ENCODE measurements around the gene TOR1AIP2. TPM values are rescaled to one million over a fixed set of nuclear protein-coding genes. Genes with fewer than 3 reads are reported as not detected.
"Not testable (repeated sequence)": the region's sequence is repeated elsewhere in the genome, so short reads cannot be mapped to it uniquely, and the experiment has no call there.

TOR1AIP2 gene
- total RNA-seq, 3 donors from 2014 or later = 64.6 to 80.6 (median 65.1) TPM

GRCh38 chr1:179808503-179808902 lies 69.1 kb downstream of the TOR1AIP2 start:
- H3K9me3 ChIP-seq = no peaks in the 10 kb centered on the region
- H3K27ac ChIP-seq = no peak overlapping the region
- intact Hi-C loops (cut with DNase I; ENCODE audit: low total_unique reads) = no loop called here
- H3K36me3 ChIP-seq = no peaks in the 10 kb centered on the region
- H3K4me1 ChIP-seq = no peaks in the 10 kb centered on the region
- H3K4me3 ChIP-seq = no peak overlapping the region
- no peak for DNase-seq (ENCODE audit: low spot score in 2 of 2)
- TF ChIP-seq POLR2A (IDR thresholded peaks at IDR 0.05) = no peak
- no peak for TF ChIP-seq CTCF (IDR thresholded peaks at IDR 0.05)
- TF ChIP-seq POLR2AphosphoS5 (IDR thresholded peaks at IDR 0.05) = no peak
- no peaks in the 10 kb centered on the region for H3K27me3 ChIP-seq

- intact Hi-C loops (cut with DNase I; ENCODE audit: low total_unique reads) = no loop called here
- no peaks in the 10 kb centered on the region for H3K9me3 ChIP-seq
- H3K4me3 ChIP-seq = no peak overlapping the region
- no peaks in the 10 kb centered on the region for H3K27me3 ChIP-seq
- TF ChIP-seq CTCF (IDR thresholded peaks at IDR 0.05) (no peak), POLR2AphosphoS5 (IDR thresholded peaks at IDR 0.05) (no peak), POLR2A (IDR thresholded peaks at IDR 0.05) (no peak)
- no peak overlapping the region for H3K27ac ChIP-seq
- no peaks in the 10 kb centered on the region for H3K36me3 ChIP-seq
- H3K4me1 ChIP-seq = no peaks in the 10 kb centered on the region
- no peak for DNase-seq (ENCODE audit: low spot score in 2 of 2)
These were observed 69.7 kb downstream of the TOR1AIP2 start for GRCh38 chr1:179807691-179808485.

- no peak overlapping the region for H3K27ac ChIP-seq
- no peaks in the 10 kb centered on the region for H3K9me3 ChIP-seq
- no peak for DNase-seq (ENCODE audit: low spot score in 2 of 2)
- H3K36me3 ChIP-seq = no peaks in the 10 kb centered on the region
- TF ChIP-seq POLR2AphosphoS5 (IDR thresholded peaks at IDR 0.05) = no peak
- TF ChIP-seq POLR2A (IDR thresholded peaks at IDR 0.05) = no peak
- no peak for TF ChIP-seq CTCF (IDR thresholded peaks at IDR 0.05)
- intact Hi-C loops (cut with DNase I; ENCODE audit: low total_unique reads) = no loop called here
- no peaks in the 10 kb centered on the region for H3K27me3 ChIP-seq
- no peaks in the 10 kb centered on the region for H3K4me1 ChIP-seq
- no peak overlapping the region for H3K4me3 ChIP-seq
These were observed 70.3 kb downstream of the TOR1AIP2 start for GRCh38 chr1:179807291-179807690.

- Histone ChIP-seq H3K27ac (no peak overlapping the region), H3K4me1 (no peaks in the 10 kb centered on the region), H3K4me3 (no peak overlapping the region), H3K36me3 (no peaks in the 10 kb centered on the region), H3K9me3 (no peaks in the 10 kb centered on the region), H3K27me3 (no peaks in the 10 kb centered on the region)
- DNase-seq (ENCODE audit: low spot score in 2 of 2) = no peak
- TF ChIP-seq POLR2A (IDR thresholded peaks at IDR 0.05) (no peak), POLR2AphosphoS5 (IDR thresholded peaks at IDR 0.05) (no peak), CTCF (IDR thresholded peaks at IDR 0.05) (no peak)
- intact Hi-C loops (cut with DNase I; ENCODE audit: low total_unique reads) = no loop called here
These were observed 71.3 kb downstream of the TOR1AIP2 start for GRCh38 chr1:179806333-179806732.

GRCh38 chr1:179805291-179806195 lies 72.1 kb downstream of the TOR1AIP2 start:
- no peak for DNase-seq (ENCODE audit: low spot score in 2 of 2)
- H3K27ac ChIP-seq = no peak overlapping the region
- no peak overlapping the region for H3K4me3 ChIP-seq
- no peaks in the 10 kb centered on the region for H3K36me3 ChIP-seq
- TF ChIP-seq POLR2AphosphoS5 (IDR thresholded peaks at IDR 0.05) (no peak), CTCF (IDR thresholded peaks at IDR 0.05) (no peak), POLR2A (IDR thresholded peaks at IDR 0.05) (no peak)
- no peaks in the 10 kb centered on the region for H3K27me3 ChIP-seq
- H3K9me3 ChIP-seq = no peaks in the 10 kb centered on the region
- intact Hi-C loops (cut with DNase I; ENCODE audit: low total_unique reads) = no loop called here
- H3K4me1 ChIP-seq = no peaks in the 10 kb centered on the region

DNA sequence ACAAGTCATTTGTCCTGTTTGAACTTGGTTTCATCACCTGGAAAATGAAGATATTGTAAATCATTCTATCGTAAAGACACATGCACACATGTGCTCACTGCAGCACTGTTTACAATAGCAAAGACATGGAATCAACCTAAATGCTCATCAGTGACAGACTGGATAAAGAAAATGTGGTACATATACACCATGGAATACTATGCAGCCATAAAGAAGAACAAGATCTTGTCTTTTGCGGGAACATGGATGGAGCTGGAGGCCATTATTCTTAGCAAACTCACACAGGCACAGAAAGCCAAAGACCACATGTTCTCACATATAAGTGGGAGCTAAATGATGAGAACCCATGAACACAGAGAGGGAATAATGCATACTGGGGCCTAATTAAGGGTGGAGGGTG lies 73.2 kb downstream of the TOR1AIP2 start:
- intact Hi-C loops (cut with DNase I; ENCODE audit: low total_unique reads); H3K4me3 ChIP-seq; DNase-seq (ENCODE audit: low spot score in 2 of 2); H3K27ac ChIP-seq; H3K9me3 ChIP-seq; H3K27me3 ChIP-seq; H3K4me1 ChIP-seq; H3K36me3 ChIP-seq: not testable (repeated sequence)
